Bronchial epithelial cell (primary cell): Measurements from ENCODE around the gene TRIP4. TPM values are rescaled to one million over a fixed set of nuclear protein-coding genes. Genes with fewer than 3 reads are reported as not detected.

ENCODE experiments used
- DNase-seq: peaks from one replicate; pipeline ENCODE4 v3.0.0-alpha.2; 2010; ENCODE audit warnings: low read depth
- FAIRE-seq: peaks from 2 replicates; lab custom pipeline; 2011; peaks lifted over from hg19 to GRCh38; lab: Jason Lieb, UNC
- H3K27me3 ChIP-seq: 2 replicates; pipeline ENCODE4 v1.5.1; 2011; ENCODE audit warnings: low read length; ENCODE audit not compliant: control insufficient read depth, insufficient read depth
- H3K36me3 ChIP-seq: 2 replicates; pipeline ENCODE4 v1.5.1; 2011; ENCODE audit warnings: low read length; ENCODE audit not compliant: control insufficient read depth, insufficient read depth
- H3K4me3 ChIP-seq: 2 replicates; pipeline ENCODE4 v1.5.1; 2011; ENCODE audit warnings: mild to moderate bottlenecking, low read depth, low read length, control low read depth
- CTCF ChIP-seq: IDR thresholded peaks from 2 replicates; pipeline ENCODE4 v1.5.1; 2011; ENCODE audit warnings: mild to moderate bottlenecking, moderate library complexity, low read length, control low read depth, inconsistent platforms; ENCODE audit not compliant: insufficient read depth, severe bottlenecking
- total RNA-seq: library from RNA; depleted of rRNA; stranded (reverse); fragments of >200 nt; gene quantifications from 2 replicates; pipeline ENCODE4 v1.2.1, GENCODE V29; 2014

TRIP4 gene
- total RNA-seq, 1 donor from 2014 or later, result 8.2 TPM

GRCh38 chr15:64430000-64430735, 42.5 kb downstream of the TRIP4 start:
- FAIRE-seq, result no peak
- H3K27me3 ChIP-seq, result no peaks in the 10 kb centered on the region
- no peaks in the 10 kb centered on the region for H3K36me3 ChIP-seq
- DNase-seq, result no peak
- no peak for TF ChIP-seq CTCF
- H3K4me3 ChIP-seq, result no peak overlapping the region

- FAIRE-seq, result no peak
- TF ChIP-seq CTCF, result no peak
- Histone ChIP-seq H3K36me3 (peaks cover 1% of the 10 kb centered on the region), H3K27me3 (no peaks in the 10 kb centered on the region), H3K4me3 (no peak overlapping the region)
- DNase-seq, result no peak
These were observed 50.3 kb downstream of the TRIP4 start for GRCh38 chr15:64437982-64438381.

- H3K4me3 ChIP-seq, result no peak overlapping the region
- TF ChIP-seq CTCF, result no peak
- peaks cover 1% of the 10 kb centered on the region for H3K36me3 ChIP-seq
- DNase-seq (no peak), FAIRE-seq (no peak)
- H3K27me3 ChIP-seq, result no peaks in the 10 kb centered on the region
These were observed 51.2 kb downstream of the TRIP4 start for GRCh38 chr15:64438653-64439447.

DNA sequence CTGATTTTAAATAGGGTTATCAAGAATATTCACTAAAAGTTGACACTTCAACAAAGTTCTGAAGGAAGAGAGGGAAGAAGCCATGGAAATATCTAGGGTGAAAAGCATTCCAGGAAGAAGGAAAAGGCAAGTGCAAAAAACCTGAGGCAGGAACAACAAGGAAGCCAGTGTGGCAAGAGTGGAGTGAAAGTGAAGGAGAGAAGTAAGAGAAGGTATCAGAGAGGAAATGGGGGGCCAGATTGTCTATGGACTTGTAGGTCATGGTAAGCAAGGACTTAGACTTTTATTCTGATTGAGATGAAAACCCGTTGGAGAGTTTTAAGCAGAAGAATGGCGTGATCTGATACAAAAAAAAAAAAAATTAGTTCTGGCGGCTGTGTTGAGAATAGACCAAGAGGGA, 54.2 kb downstream of the TRIP4 start:
- DNase-seq, result no peak
- FAIRE-seq, result no peak
- Histone ChIP-seq H3K36me3 (peaks cover 1% of the 10 kb centered on the region), H3K27me3 (no peaks in the 10 kb centered on the region), H3K4me3 (no peak overlapping the region)
- TF ChIP-seq CTCF, result no peak

DNA sequence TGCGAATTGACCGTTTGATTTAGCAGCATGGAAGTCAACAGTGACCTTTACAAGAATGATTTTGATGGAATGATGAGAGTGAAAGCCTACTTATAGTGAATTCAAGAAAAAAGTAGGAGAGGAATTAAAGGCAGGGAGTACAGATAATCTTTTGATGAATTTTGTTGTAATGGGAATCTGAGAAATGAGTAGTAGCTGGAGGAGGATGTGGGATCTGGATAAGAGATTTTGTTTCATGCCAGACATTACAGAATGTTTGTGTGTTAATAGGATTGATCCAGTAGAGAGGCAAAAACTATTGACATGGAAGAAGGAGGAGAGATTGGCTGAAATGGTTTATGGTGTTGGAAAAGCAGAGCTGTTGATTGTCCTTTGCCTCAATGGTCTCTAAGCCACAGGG, 55.4 kb downstream of the TRIP4 start:
- H3K36me3 ChIP-seq, result peaks cover 2% of the 10 kb centered on the region
- FAIRE-seq (no peak), DNase-seq (no peak)
- no peak for TF ChIP-seq CTCF
- no peak overlapping the region for H3K4me3 ChIP-seq
- H3K27me3 ChIP-seq, result no peaks in the 10 kb centered on the region
